ENCODE data around the gene PSMB7.

The PSMB7 gene

GRCh38 chr9:124352616-124353015 is 62.6 kb downstream of the PSMB7 start:
- H3K27me3 ChIP-seq (ENCODE audit: control insufficient read depth in 1 of 2, insufficient read depth in 2 of 2, low read length in 2 of 2) = no peaks in the 10 kb centered on the region
- no peak overlapping the region for H3K4me3 ChIP-seq (ENCODE audit: low read depth in 1 of 2, low read length in 2 of 2)
- no peaks in the 10 kb centered on the region for H3K4me1 ChIP-seq (ENCODE audit: control insufficient read depth in 1 of 2, insufficient read depth in 2 of 2, low read length in 2 of 2)
- no peak overlapping the region for H3K27ac ChIP-seq (ENCODE audit: low read depth, low read length)
- peaks cover 61 to 92% of the 10 kb centered on the region in 2 donors for H3K36me3 ChIP-seq (ENCODE audit: control insufficient read depth in 1 of 2, insufficient read depth in 2 of 2, low read length in 2 of 2)
- H3K9me3 ChIP-seq (ENCODE audit: control insufficient read depth in 1 of 2, low read length in 2 of 2) = no peaks in the 10 kb centered on the region
- no peak overlapping the region for H3K9ac ChIP-seq (ENCODE audit: low read depth in 1 of 2, low read length in 2 of 2)

GRCh38 chr9:124351672-124352468 is 63.4 kb downstream of the PSMB7 start:
- Histone ChIP-seq H3K4me1 (ENCODE audit: control insufficient read depth in 1 of 2, insufficient read depth in 2 of 2, low read length in 2 of 2) (no peaks in the 10 kb centered on the region), H3K27ac (ENCODE audit: low read depth, low read length) (no peak overlapping the region), H3K36me3 (ENCODE audit: control insufficient read depth in 1 of 2, insufficient read depth in 2 of 2, low read length in 2 of 2) (peaks cover 63 to 99% of the 10 kb centered on the region in 2 donors), H3K9me3 (ENCODE audit: control insufficient read depth in 1 of 2, low read length in 2 of 2) (no peaks in the 10 kb centered on the region), H3K27me3 (ENCODE audit: control insufficient read depth in 1 of 2, insufficient read depth in 2 of 2, low read length in 2 of 2) (no peaks in the 10 kb centered on the region), H3K4me3 (ENCODE audit: low read depth in 1 of 2, low read length in 2 of 2) (no peak overlapping the region), H3K9ac (ENCODE audit: low read depth in 1 of 2, low read length in 2 of 2) (no peak overlapping the region)

- H3K9ac ChIP-seq (ENCODE audit: low read depth in 1 of 2, low read length in 2 of 2) = no peak overlapping the region
- peaks cover 57 to 96% of the 10 kb centered on the region in 2 donors for H3K36me3 ChIP-seq (ENCODE audit: control insufficient read depth in 1 of 2, insufficient read depth in 2 of 2, low read length in 2 of 2)
- no peaks in the 10 kb centered on the region for H3K9me3 ChIP-seq (ENCODE audit: control insufficient read depth in 1 of 2, low read length in 2 of 2)
- H3K4me1 ChIP-seq (ENCODE audit: control insufficient read depth in 1 of 2, insufficient read depth in 2 of 2, low read length in 2 of 2) = no peaks in the 10 kb centered on the region
- no peak overlapping the region for H3K4me3 ChIP-seq (ENCODE audit: low read depth in 1 of 2, low read length in 2 of 2)
- no peak overlapping the region for H3K27ac ChIP-seq (ENCODE audit: low read depth, low read length)
- H3K27me3 ChIP-seq (ENCODE audit: control insufficient read depth in 1 of 2, insufficient read depth in 2 of 2, low read length in 2 of 2) = no peaks in the 10 kb centered on the region
Measured at GRCh38 chr9:124350494-124351263, 64.6 kb downstream of the PSMB7 start.

- Histone ChIP-seq H3K9me3 (ENCODE audit: control insufficient read depth in 1 of 2, low read length in 2 of 2) (no peaks in the 10 kb centered on the region), H3K36me3 (ENCODE audit: control insufficient read depth in 1 of 2, insufficient read depth in 2 of 2, low read length in 2 of 2) (peaks cover 57 to 94% of the 10 kb centered on the region in 2 donors), H3K27me3 (ENCODE audit: control insufficient read depth in 1 of 2, insufficient read depth in 2 of 2, low read length in 2 of 2) (no peaks in the 10 kb centered on the region), H3K27ac (ENCODE audit: low read depth, low read length) (no peak overlapping the region), H3K9ac (ENCODE audit: low read depth in 1 of 2, low read length in 2 of 2) (no peak overlapping the region), H3K4me1 (ENCODE audit: control insufficient read depth in 1 of 2, insufficient read depth in 2 of 2, low read length in 2 of 2) (no peaks in the 10 kb centered on the region), H3K4me3 (ENCODE audit: low read depth in 1 of 2, low read length in 2 of 2) (no peak overlapping the region)
Measured at GRCh38 chr9:124349675-124350493, 65.4 kb downstream of the PSMB7 start.

GRCh38 chr9:124349267-124349666 is 66.0 kb downstream of the PSMB7 start:
- no peaks in the 10 kb centered on the region for H3K9me3 ChIP-seq (ENCODE audit: control insufficient read depth in 1 of 2, low read length in 2 of 2)
- peaks cover 53 to 93% of the 10 kb centered on the region in 2 donors for H3K36me3 ChIP-seq (ENCODE audit: control insufficient read depth in 1 of 2, insufficient read depth in 2 of 2, low read length in 2 of 2)
- H3K9ac ChIP-seq (ENCODE audit: low read depth in 1 of 2, low read length in 2 of 2) = no peak overlapping the region
- H3K4me3 ChIP-seq (ENCODE audit: low read depth in 1 of 2, low read length in 2 of 2) = no peak overlapping the region
- H3K27ac ChIP-seq (ENCODE audit: low read depth, low read length) = no peak overlapping the region
- no peaks in the 10 kb centered on the region for H3K27me3 ChIP-seq (ENCODE audit: control insufficient read depth in 1 of 2, insufficient read depth in 2 of 2, low read length in 2 of 2)
- no peaks in the 10 kb centered on the region for H3K4me1 ChIP-seq (ENCODE audit: control insufficient read depth in 1 of 2, insufficient read depth in 2 of 2, low read length in 2 of 2)

- H3K4me1 ChIP-seq (ENCODE audit: control insufficient read depth in 1 of 2, insufficient read depth in 2 of 2, low read length in 2 of 2) = no peaks in the 10 kb centered on the region
- no peak overlapping the region for H3K4me3 ChIP-seq (ENCODE audit: low read depth in 1 of 2, low read length in 2 of 2)
- peaks cover 53 to 93% of the 10 kb centered on the region in 2 donors for H3K36me3 ChIP-seq (ENCODE audit: control insufficient read depth in 1 of 2, insufficient read depth in 2 of 2, low read length in 2 of 2)
- H3K9ac ChIP-seq (ENCODE audit: low read depth in 1 of 2, low read length in 2 of 2) = no peak overlapping the region
- H3K27me3 ChIP-seq (ENCODE audit: control insufficient read depth in 1 of 2, insufficient read depth in 2 of 2, low read length in 2 of 2) = no peaks in the 10 kb centered on the region
- no peak overlapping the region for H3K27ac ChIP-seq (ENCODE audit: low read depth, low read length)
- H3K9me3 ChIP-seq (ENCODE audit: control insufficient read depth in 1 of 2, low read length in 2 of 2) = no peaks in the 10 kb centered on the region
Measured at GRCh38 chr9:124348831-124349230, 66.4 kb downstream of the PSMB7 start.

GRCh38 chr9:124348363-124348762 is 66.9 kb downstream of the PSMB7 start:
- Histone ChIP-seq H3K9me3 (ENCODE audit: control insufficient read depth in 1 of 2, low read length in 2 of 2) (no peaks in the 10 kb centered on the region), H3K4me3 (ENCODE audit: low read depth in 1 of 2, low read length in 2 of 2) (no peak overlapping the region), H3K27ac (ENCODE audit: low read depth, low read length) (no peak overlapping the region), H3K27me3 (ENCODE audit: control insufficient read depth in 1 of 2, insufficient read depth in 2 of 2, low read length in 2 of 2) (no peaks in the 10 kb centered on the region), H3K9ac (ENCODE audit: low read depth in 1 of 2, low read length in 2 of 2) (no peak overlapping the region), H3K4me1 (ENCODE audit: control insufficient read depth in 1 of 2, insufficient read depth in 2 of 2, low read length in 2 of 2) (no peaks in the 10 kb centered on the region), H3K36me3 (ENCODE audit: control insufficient read depth in 1 of 2, insufficient read depth in 2 of 2, low read length in 2 of 2) (peaks cover 49 to 93% of the 10 kb centered on the region in 2 donors)

GRCh38 chr9:124347968-124348358 is 67.3 kb downstream of the PSMB7 start:
- Histone ChIP-seq H3K27ac (ENCODE audit: low read depth, low read length) (no peak overlapping the region), H3K27me3 (ENCODE audit: control insufficient read depth in 1 of 2, insufficient read depth in 2 of 2, low read length in 2 of 2) (no peaks in the 10 kb centered on the region), H3K36me3 (ENCODE audit: control insufficient read depth in 1 of 2, insufficient read depth in 2 of 2, low read length in 2 of 2) (peaks cover 45 to 89% of the 10 kb centered on the region in 2 donors), H3K4me3 (ENCODE audit: low read depth in 1 of 2, low read length in 2 of 2) (no peak overlapping the region), H3K4me1 (ENCODE audit: control insufficient read depth in 1 of 2, insufficient read depth in 2 of 2, low read length in 2 of 2) (no peaks in the 10 kb centered on the region), H3K9ac (ENCODE audit: low read depth in 1 of 2, low read length in 2 of 2) (no peak overlapping the region), H3K9me3 (ENCODE audit: control insufficient read depth in 1 of 2, low read length in 2 of 2) (no peaks in the 10 kb centered on the region)

GRCh38 chr9:124347206-124347967 is 67.9 kb downstream of the PSMB7 start:
- Histone ChIP-seq H3K4me1 (ENCODE audit: control insufficient read depth in 1 of 2, insufficient read depth in 2 of 2, low read length in 2 of 2) (no peaks in the 10 kb centered on the region), H3K9ac (ENCODE audit: low read depth in 1 of 2, low read length in 2 of 2) (no peak overlapping the region), H3K27ac (ENCODE audit: low read depth, low read length) (no peak overlapping the region), H3K27me3 (ENCODE audit: control insufficient read depth in 1 of 2, insufficient read depth in 2 of 2, low read length in 2 of 2) (no peaks in the 10 kb centered on the region), H3K9me3 (ENCODE audit: control insufficient read depth in 1 of 2, low read length in 2 of 2) (no peaks in the 10 kb centered on the region), H3K36me3 (ENCODE audit: control insufficient read depth in 1 of 2, insufficient read depth in 2 of 2, low read length in 2 of 2) (peaks cover 39 to 87% of the 10 kb centered on the region in 2 donors), H3K4me3 (ENCODE audit: low read depth in 1 of 2, low read length in 2 of 2) (no peak overlapping the region)

Data from duodenal mucosa (tissue), 2 donors.